WTC11 (cell line): ENCODE measurements around the gene HIVEP2.

Experiments
- ATF3 ChIP-seq: sonication (generic); formaldehyde crosslinking; conservative IDR thresholded peaks from 2 replicates; pipeline ENCODE4 v1.8.1; 2022; ENCODE audit warnings: mild to moderate bottlenecking, missing genetic modification reagents
- CREM ChIP-seq: sonication (generic); formaldehyde crosslinking; IDR thresholded peaks from 2 replicates; pipeline ENCODE4 v1.8.1; 2022; ENCODE audit warnings: mild to moderate bottlenecking, missing genetic modification reagents, moderate library complexity
- CTCF ChIP-seq: fragments of 200-600 bp; IDR thresholded peaks from 2 replicates; pipeline ENCODE4 v1.8.0; 2022; ENCODE audit warnings: antibody characterized with exemption
- ELF4 ChIP-seq: sonication (generic); formaldehyde crosslinking; IDR thresholded peaks from 2 replicates; pipeline ENCODE4 v1.8.1; 2022; ENCODE audit warnings: low read depth, mild to moderate bottlenecking, moderate library complexity, missing genetic modification reagents
- ETV6 ChIP-seq: sonication (generic); formaldehyde crosslinking; IDR thresholded peaks from 2 replicates; pipeline ENCODE4 v1.8.1; 2022; ENCODE audit warnings: mild to moderate bottlenecking, missing genetic modification reagents
- MAX ChIP-seq: sonication (generic); formaldehyde crosslinking; IDR thresholded peaks from 2 replicates; pipeline ENCODE4 v1.8.0; 2022; ENCODE audit warnings: mild to moderate bottlenecking, missing genetic modification reagents
- NR1H2 ChIP-seq: sonication (generic); formaldehyde crosslinking; IDR thresholded peaks from 2 replicates; pipeline ENCODE4 v1.9.0; 2021; ENCODE audit warnings: mild to moderate bottlenecking, moderate library complexity, missing genetic modification reagents
- SP1 ChIP-seq: sonication (generic); formaldehyde crosslinking; conservative IDR thresholded peaks from 2 replicates; pipeline ENCODE4 v1.8.1; 2022; ENCODE audit warnings: missing genetic modification reagents
- STAT6 ChIP-seq: sonication (generic); formaldehyde crosslinking; conservative IDR thresholded peaks from 2 replicates; pipeline ENCODE4 v1.8.1; 2023; ENCODE audit warnings: mild to moderate bottlenecking, low read depth, missing genetic modification reagents, moderate library complexity
- ZBTB21 ChIP-seq: sonication (generic); formaldehyde crosslinking; IDR thresholded peaks from 2 replicates; pipeline ENCODE4 v1.8.1; 2023; ENCODE audit warnings: mild to moderate bottlenecking, missing genetic modification reagents, borderline replicate concordance
- ZNF121 ChIP-seq: sonication (generic); formaldehyde crosslinking; IDR thresholded peaks from 2 replicates; pipeline ENCODE4 v1.8.0; 2023; ENCODE audit warnings: missing genetic modification reagents
- ZNF396 ChIP-seq: fragments of 250-450 bp; sonication (Bioruptor Pico); IDR thresholded peaks from 2 replicates; pipeline ENCODE4 v1.8.0; 2021; ENCODE audit warnings: mild to moderate bottlenecking, moderate library complexity, borderline replicate concordance

GRCh38 chr6:142816031-142816430 is 128.9 kb downstream of the HIVEP2 start:
- TF ChIP-seq ATF3 (CRISPR knock-in tag) = no peak
- no peak for TF ChIP-seq CTCF
- TF ChIP-seq ZNF396 (CRISPR knock-in tag) = no peak
- no peak for TF ChIP-seq SP1 (CRISPR knock-in tag)
- no peak for TF ChIP-seq STAT6 (CRISPR knock-in tag)
- TF ChIP-seq ELF4 (CRISPR knock-in tag) = no peak
- TF ChIP-seq NR1H2 = no peak
- no peak for TF ChIP-seq CREM (CRISPR knock-in tag)
- TF ChIP-seq MAX (CRISPR knock-in tag) = no peak
- no peak for TF ChIP-seq ZNF121 (CRISPR knock-in tag)
- TF ChIP-seq ETV6 (CRISPR knock-in tag) = no peak
- no peak for TF ChIP-seq ZBTB21 (CRISPR knock-in tag)
